Mesendoderm (in vitro differentiated cells): Measurements from ENCODE around the gene PLA1A. TPM values are rescaled to one million over a fixed set of nuclear protein-coding genes. Genes with fewer than 3 reads are reported as not detected.
"Not testable (repeated sequence)": the region's sequence is repeated elsewhere in the genome, so short reads cannot be mapped to it uniquely, and the experiment has no call there.

ENCODE experiments used
- DNase-seq: peaks from one replicate; pipeline ENCODE4 v3.0.0; 2013
- H2AK5ac ChIP-seq: 2 replicates; pipeline ENCODE4 v1.6.1; 2013; ENCODE audit warnings: low read length, inconsistent platforms
- H2BK120ac ChIP-seq: 2 replicates; pipeline ENCODE4 v1.6.1; 2013; ENCODE audit warnings: low read depth, mild to moderate bottlenecking, low read length, moderate library complexity, mixed read lengths
- H2BK15ac ChIP-seq: replicated peaks from 2 replicates; pipeline ENCODE4 v1.6.1; 2013; ENCODE audit warnings: low read depth, mild to moderate bottlenecking, moderate library complexity
- H2BK5ac ChIP-seq: 2 replicates; pipeline ENCODE4 v1.6.1; 2013; ENCODE audit warnings: low read length, inconsistent platforms
- H3K18ac ChIP-seq: 2 replicates; pipeline ENCODE4 v1.6.1; 2013; ENCODE audit warnings: mild to moderate bottlenecking, low read length, mixed read lengths
- H3K23ac ChIP-seq: one replicate; pipeline ENCODE4 v1.6.1; 2013; ENCODE audit warnings: low read length
- H3K27ac ChIP-seq: 2 replicates; pipeline ENCODE4 v1.5.1; 2013; ENCODE audit warnings: low read depth, mild to moderate bottlenecking, inconsistent platforms, low read length, moderate library complexity
- H3K27me3 ChIP-seq: 2 replicates; pipeline ENCODE4 v1.6.1; 2013; ENCODE audit warnings: low read length, control low read depth, mild to moderate bottlenecking, inconsistent platforms; ENCODE audit not compliant: insufficient read depth, poor library complexity
- H3K36me3 ChIP-seq: 2 replicates; pipeline ENCODE4 v1.6.1; 2013; ENCODE audit warnings: low read length, inconsistent platforms; ENCODE audit not compliant: control insufficient read depth, insufficient read depth
- H3K4ac ChIP-seq: one replicate; pipeline ENCODE4 v1.6.1; 2013; ENCODE audit warnings: low read depth, mild to moderate bottlenecking, low read length, moderate library complexity
- H3K4me1 ChIP-seq: 2 replicates; pipeline ENCODE4 v1.6.1; 2013; ENCODE audit warnings: low read depth, low read length, inconsistent platforms; ENCODE audit not compliant: control insufficient read depth
- H3K4me2 ChIP-seq: 2 replicates; pipeline ENCODE4 v1.6.1; 2013; ENCODE audit warnings: low read length
- H3K4me3 ChIP-seq: 2 replicates; pipeline ENCODE4 v1.5.1; 2013; ENCODE audit warnings: mild to moderate bottlenecking, low read length
- H3K56ac ChIP-seq: one replicate; pipeline ENCODE4 v1.6.1; 2013; ENCODE audit warnings: low read length
- H3K79me1 ChIP-seq: 2 replicates; pipeline ENCODE4 v1.6.1; 2013; ENCODE audit warnings: low read length, inconsistent platforms
- H3K79me2 ChIP-seq: 2 replicates; pipeline ENCODE4 v1.6.1; 2013; ENCODE audit warnings: mild to moderate bottlenecking, low read length; ENCODE audit not compliant: control insufficient read depth, insufficient read depth
- H3K9ac ChIP-seq: 2 replicates; pipeline ENCODE4 v1.6.1; 2013; ENCODE audit warnings: low read length, inconsistent platforms
- H4K5ac ChIP-seq: one replicate; pipeline ENCODE4 v1.6.1; 2013; ENCODE audit warnings: low read length
- H4K8ac ChIP-seq: one replicate; pipeline ENCODE4 v1.6.1; 2013; ENCODE audit warnings: low read depth, mild to moderate bottlenecking, control low read depth, low read length, moderate library complexity
- WGBS: extraction: QIAGEN DNeasy Blood & Tissue Kit; methylation state at CpG from one replicate; pipeline ENCODE4 v1.1.7; 2013; ENCODE audit warnings: low lambda C conversion rate, missing lambda C conversion rate; ENCODE audit not compliant: insufficient coverage; ENCODE audit errors: extremely low coverage; 5-methylcytosine and 5-hydroxymethylcytosine counted together
- polyA plus RNA-seq, 2 experiments: library from polyadenylated mRNA; stranded (reverse); fragments of 200-250 nt; gene quantifications; one replicate each; pipeline ENCODE4 v1.2.3, GENCODE V29; 2013

The PLA1A gene
- 0.08 TPM for polyA plus RNA-seq (2013, experiment 1 of 2)
- polyA plus RNA-seq (2013, experiment 2 of 2) = 0.08 TPM

- Histone ChIP-seq H3K18ac (no peak within 1 kb of the TSS), H2BK15ac (no peak within 1 kb of the TSS), H3K9ac (no peak within 1 kb of the TSS), H3K79me2 (no peaks in the 10 kb centered on the region), H3K23ac (no peak within 1 kb of the TSS), H2BK5ac (no peak within 1 kb of the TSS), H3K56ac (no peak within 1 kb of the TSS), H3K4me3 (no peak within 1 kb of the TSS), H2BK120ac (no peak within 1 kb of the TSS), H2AK5ac (no peak within 1 kb of the TSS), H3K4me2 (no peak within 1 kb of the TSS), H4K8ac (no peak within 1 kb of the TSS), H3K36me3 (no peaks in the 10 kb centered on the region), H3K27ac (no peak within 1 kb of the TSS), H4K5ac (no peak within 1 kb of the TSS), H3K4ac (no peak within 1 kb of the TSS), H3K79me1 (no peaks in the 10 kb centered on the region), H3K4me1 (peaks cover under 1% of the 10 kb centered on the region), H3K27me3 (no peaks in the 10 kb centered on the region)
- DNase-seq = no peak
- no CpG with 5 or more reads among the region's 7 CpGs for WGBS
Measured at GRCh38 chr3:119597548-119598288, at the start of gene PLA1A. TSS of gene PLA1A (plus strand) at chr3:119597885. CDS start at chr3:119597914, 29 bp downstream.

GRCh38 chr3:119548341-119548740, 49.3 kb upstream of the PLA1A start:
- H3K4me3 ChIP-seq = no peak overlapping the region
- H3K4ac ChIP-seq = no peak overlapping the region
- H3K79me1 ChIP-seq = no peaks in the 10 kb centered on the region
- H3K27ac ChIP-seq = no peak overlapping the region
- no peak overlapping the region for H2BK15ac ChIP-seq
- no peaks in the 10 kb centered on the region for H3K36me3 ChIP-seq
- DNase-seq = no peak
- no peaks in the 10 kb centered on the region for H3K27me3 ChIP-seq
- no peaks in the 10 kb centered on the region for H3K79me2 ChIP-seq
- no peak overlapping the region for H3K9ac ChIP-seq
- H2AK5ac ChIP-seq = no peak overlapping the region
- WGBS = no CpG with 5 or more reads among the region's 3 CpGs
- no peak overlapping the region for H4K8ac ChIP-seq
- no peaks in the 10 kb centered on the region for H3K4me1 ChIP-seq
- no peak overlapping the region for H3K56ac ChIP-seq
- no peak overlapping the region for H3K4me2 ChIP-seq
- no peak overlapping the region for H3K18ac ChIP-seq
- H2BK120ac ChIP-seq = no peak overlapping the region
- H3K23ac ChIP-seq = no peak overlapping the region
- no peak overlapping the region for H2BK5ac ChIP-seq
- H4K5ac ChIP-seq = no peak overlapping the region

- H2BK5ac ChIP-seq = no peak overlapping the region
- H4K8ac ChIP-seq = no peak overlapping the region
- no peak overlapping the region for H3K4ac ChIP-seq
- H2BK120ac ChIP-seq = no peak overlapping the region
- H3K18ac ChIP-seq = no peak overlapping the region
- H3K9ac ChIP-seq = no peak overlapping the region
- DNase-seq = no peak
- no peak overlapping the region for H2BK15ac ChIP-seq
- no CpG with 5 or more reads among the region's 9 CpGs for WGBS
- H3K36me3 ChIP-seq = no peaks in the 10 kb centered on the region
- H3K79me2 ChIP-seq = no peaks in the 10 kb centered on the region
- no peaks in the 10 kb centered on the region for H3K27me3 ChIP-seq
- H3K27ac ChIP-seq = no peak overlapping the region
- H2AK5ac ChIP-seq = no peak overlapping the region
- H3K4me3 ChIP-seq = no peak overlapping the region
- H3K56ac ChIP-seq = no peak overlapping the region
- no peaks in the 10 kb centered on the region for H3K79me1 ChIP-seq
- no peak overlapping the region for H4K5ac ChIP-seq
- no peaks in the 10 kb centered on the region for H3K4me1 ChIP-seq
- H3K23ac ChIP-seq = no peak overlapping the region
- H3K4me2 ChIP-seq = no peak overlapping the region
Measured at GRCh38 chr3:119550192-119550910, 47.3 kb upstream of the PLA1A start.

- H3K4me2 ChIP-seq = no peak overlapping the region
- no peaks in the 10 kb centered on the region for H3K79me2 ChIP-seq
- H3K18ac ChIP-seq = no peak overlapping the region
- H3K27me3 ChIP-seq = no peaks in the 10 kb centered on the region
- H4K8ac ChIP-seq = no peak overlapping the region
- H3K56ac ChIP-seq = no peak overlapping the region
- no peak overlapping the region for H2BK15ac ChIP-seq
- no peak overlapping the region for H2AK5ac ChIP-seq
- peak overlapping the region; percentile 45 for H3K23ac ChIP-seq
- no peak overlapping the region for H3K9ac ChIP-seq
- no peak overlapping the region for H3K4me3 ChIP-seq
- H3K27ac ChIP-seq = no peak overlapping the region
- no peak for DNase-seq
- H3K36me3 ChIP-seq = no peaks in the 10 kb centered on the region
- H2BK120ac ChIP-seq = no peak overlapping the region
- H3K4ac ChIP-seq = no peak overlapping the region
- H3K79me1 ChIP-seq = no peaks in the 10 kb centered on the region
- no CpG with 5 or more reads among the region's 5 CpGs for WGBS
- no peak overlapping the region for H2BK5ac ChIP-seq
- no peak overlapping the region for H4K5ac ChIP-seq
- H3K4me1 ChIP-seq = no peaks in the 10 kb centered on the region
Measured at GRCh38 chr3:119551598-119551997, 46.1 kb upstream of the PLA1A start.

GRCh38 chr3:119552928-119553327, 44.8 kb upstream of the PLA1A start:
- not testable (repeated sequence) for H2BK120ac ChIP-seq, H3K9ac ChIP-seq, H3K36me3 ChIP-seq, H3K4ac ChIP-seq, DNase-seq, H3K79me2 ChIP-seq, H3K27me3 ChIP-seq, H4K5ac ChIP-seq, H3K27ac ChIP-seq, H3K18ac ChIP-seq, H3K23ac ChIP-seq, H4K8ac ChIP-seq, H2BK15ac ChIP-seq, H3K4me2 ChIP-seq, H3K4me3 ChIP-seq, H3K4me1 ChIP-seq, H3K56ac ChIP-seq, H2BK5ac ChIP-seq, H2AK5ac ChIP-seq, H3K79me1 ChIP-seq
- WGBS = no CpG with 5 or more reads among the region's 6 CpGs
